GM21717 (cell line): ENCODE measurements around the gene GPI.
"Not testable (repeated sequence)": the region's sequence is repeated elsewhere in the genome, so short reads cannot be mapped to it uniquely, and the experiment has no call there.

Experiments
- ATAC-seq: cut with Tn5 transposase; IDR thresholded peaks from one replicate; pipeline ENCODE4 v1.9.1; 2021; ENCODE audit warnings: mild to moderate bottlenecking, moderate library complexity; ENCODE audit not compliant: unreplicated experiment

The GPI gene

DNA sequence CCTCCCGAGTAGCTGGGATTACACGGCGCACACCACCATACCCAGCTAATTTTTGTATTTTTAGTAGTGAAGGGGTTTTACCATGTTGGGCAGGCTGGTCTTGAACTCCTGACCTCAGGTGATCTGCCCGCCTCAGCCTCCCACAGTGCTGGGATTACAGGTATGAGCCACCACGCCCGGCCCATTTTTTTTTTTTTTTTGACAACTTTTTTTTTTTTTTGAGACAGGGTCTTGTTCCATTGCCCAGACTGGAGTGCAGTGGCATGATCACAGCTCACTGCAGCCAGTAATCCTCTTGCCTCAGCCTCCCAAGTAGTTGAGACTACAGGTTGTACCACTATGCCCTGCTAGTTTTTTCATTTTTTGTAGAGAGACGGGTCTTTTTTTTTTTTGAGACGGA lies 35.8 kb downstream of the GPI start:
- not testable (repeated sequence) for ATAC-seq

DNA sequence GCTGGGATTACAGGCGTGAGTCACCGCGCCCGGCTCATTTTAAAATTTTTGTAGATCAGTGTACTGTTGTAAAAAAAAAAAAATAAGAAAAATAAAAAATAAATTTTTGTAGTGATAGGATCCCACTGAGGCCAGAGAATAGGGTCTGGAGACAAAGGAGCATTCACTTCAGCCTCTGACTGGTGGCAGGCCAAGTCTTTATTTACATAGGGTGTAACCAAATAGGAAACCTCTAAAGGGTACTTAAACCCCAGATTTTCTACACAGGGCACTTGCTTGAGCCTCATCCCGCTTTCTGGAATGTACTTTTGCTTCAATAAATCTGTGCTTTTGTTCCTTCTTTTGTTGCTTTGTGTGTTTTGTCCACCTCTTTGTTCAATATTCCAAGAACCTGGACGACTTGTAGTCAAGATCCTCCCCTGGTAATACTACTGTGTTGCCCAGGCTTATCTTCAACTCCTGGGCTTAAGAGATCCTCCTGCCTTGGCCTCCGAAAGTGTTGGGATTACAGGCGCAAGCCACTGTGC lies 37.1 kb downstream of the GPI start:
- ATAC-seq = no peak

DNA sequence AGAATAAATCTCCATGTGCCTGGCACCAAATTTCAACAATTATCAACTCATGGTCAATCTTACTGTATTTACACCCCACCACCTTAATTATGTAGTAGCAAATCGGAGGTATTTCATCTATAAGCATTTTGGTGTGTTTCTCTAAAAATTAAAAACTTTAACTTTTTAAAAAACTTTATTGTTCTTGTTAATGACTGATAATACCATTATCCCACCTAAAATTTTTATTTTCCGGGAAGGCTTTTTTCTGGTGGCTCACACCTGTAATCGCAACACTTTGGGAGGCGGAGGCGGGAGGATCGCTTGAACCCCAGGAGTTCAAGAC lies 38.8 kb downstream of the GPI start:
- peak; percentile 15 for ATAC-seq

DNA sequence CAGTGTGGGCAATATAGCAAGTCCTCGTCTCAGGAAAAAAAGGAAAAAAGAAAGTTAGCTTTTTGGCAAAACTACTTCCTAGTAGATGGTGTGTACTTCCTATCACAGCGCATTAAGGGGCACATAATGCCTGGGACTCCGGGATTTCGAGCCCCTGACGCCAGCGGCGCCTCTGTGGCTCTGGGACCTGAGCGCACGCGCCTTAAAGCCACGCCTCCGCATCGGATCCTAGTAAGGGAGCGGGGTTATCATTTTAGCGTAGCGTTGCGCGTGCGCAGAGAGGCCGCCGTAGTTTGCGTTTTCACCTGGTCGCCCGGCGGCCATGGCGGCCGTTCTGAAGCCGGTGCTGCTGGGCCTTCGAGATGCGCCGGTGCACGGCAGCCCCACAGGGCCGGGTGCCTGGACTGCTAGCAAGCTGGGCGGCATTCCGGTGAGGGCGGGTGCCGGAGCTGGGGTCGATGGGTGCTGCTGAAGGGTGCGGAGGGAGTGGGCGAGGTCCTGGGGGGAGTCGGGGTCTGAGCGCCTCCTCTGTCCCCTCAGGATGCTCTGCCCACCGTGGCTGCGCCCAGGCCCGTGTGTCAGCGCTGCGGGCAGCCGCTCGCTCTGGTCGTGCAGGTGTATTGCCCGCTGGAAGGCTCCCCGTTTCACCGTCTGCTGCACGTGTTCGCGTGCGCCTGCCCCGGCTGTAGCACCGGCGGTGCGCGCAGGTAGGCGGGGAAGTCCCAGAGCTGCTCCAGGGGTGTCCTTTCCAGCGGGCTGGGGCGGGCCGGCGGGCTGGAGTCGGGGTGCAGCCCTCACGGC lies 39.3 kb downstream of the GPI start, which contains the start of gene PDCD2L:
PDCD2L (plus strand) TSS at position 291 of the 801 bp plus-strand sequence; CDS start at position 323, 32 bp downstream.
- ATAC-seq = peak; percentile 71

DNA sequence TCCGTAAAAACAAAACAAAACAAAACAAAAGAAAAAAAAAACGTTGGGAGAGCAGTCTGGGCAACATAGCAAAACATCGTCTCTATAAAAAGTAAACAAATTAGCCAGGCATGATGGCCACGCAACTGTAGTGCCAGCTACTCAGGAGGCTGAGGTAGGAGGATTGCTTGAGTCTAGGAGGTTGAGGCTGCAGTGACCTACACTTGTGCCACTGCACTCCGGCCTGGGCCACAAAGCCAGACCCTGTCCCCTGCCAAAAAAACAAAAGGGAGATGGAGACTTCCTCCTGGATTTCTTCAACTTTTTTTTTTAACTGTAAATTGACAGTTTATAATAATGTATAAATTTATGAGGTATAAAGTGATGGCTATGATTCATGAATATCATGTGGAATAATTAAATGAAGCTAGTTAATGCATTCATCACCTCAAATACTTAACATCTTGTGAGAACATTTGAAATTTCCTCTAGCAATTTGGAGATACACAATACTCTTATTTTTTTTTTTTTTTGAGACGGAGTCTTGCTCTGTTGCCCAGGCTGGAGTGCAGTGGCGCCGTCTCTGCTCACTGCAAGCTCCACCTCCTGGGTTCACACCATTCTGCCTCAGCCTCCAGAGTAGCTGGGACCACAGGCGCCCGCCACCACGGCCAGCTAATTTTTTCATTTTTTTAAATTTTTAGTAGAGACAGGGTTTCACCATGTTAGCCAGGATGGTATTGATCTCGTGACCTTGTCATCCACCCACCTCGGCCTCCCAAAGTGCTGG lies 41.1 kb downstream of the GPI start:
- ATAC-seq = no peak

DNA sequence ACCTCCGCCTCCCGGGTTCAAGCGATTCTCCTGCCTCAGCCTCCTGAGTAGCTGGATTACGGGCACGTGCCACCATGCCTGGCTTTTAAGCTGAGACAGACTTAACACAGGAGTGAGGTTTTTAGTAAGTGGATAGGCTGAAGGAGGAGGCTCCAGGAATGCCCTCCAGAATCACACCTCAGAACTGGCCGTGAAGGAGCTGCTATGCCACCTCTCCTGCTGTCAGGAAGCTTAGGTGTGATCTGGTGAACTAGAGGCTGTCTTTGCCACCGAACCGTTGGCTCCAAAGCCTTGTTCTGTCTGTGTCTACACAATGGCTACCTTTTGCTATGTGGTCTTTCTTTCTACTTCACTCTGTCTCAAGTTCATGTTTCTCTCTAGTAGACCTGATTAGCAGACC lies 43.4 kb downstream of the GPI start:
- no peak for ATAC-seq

DNA sequence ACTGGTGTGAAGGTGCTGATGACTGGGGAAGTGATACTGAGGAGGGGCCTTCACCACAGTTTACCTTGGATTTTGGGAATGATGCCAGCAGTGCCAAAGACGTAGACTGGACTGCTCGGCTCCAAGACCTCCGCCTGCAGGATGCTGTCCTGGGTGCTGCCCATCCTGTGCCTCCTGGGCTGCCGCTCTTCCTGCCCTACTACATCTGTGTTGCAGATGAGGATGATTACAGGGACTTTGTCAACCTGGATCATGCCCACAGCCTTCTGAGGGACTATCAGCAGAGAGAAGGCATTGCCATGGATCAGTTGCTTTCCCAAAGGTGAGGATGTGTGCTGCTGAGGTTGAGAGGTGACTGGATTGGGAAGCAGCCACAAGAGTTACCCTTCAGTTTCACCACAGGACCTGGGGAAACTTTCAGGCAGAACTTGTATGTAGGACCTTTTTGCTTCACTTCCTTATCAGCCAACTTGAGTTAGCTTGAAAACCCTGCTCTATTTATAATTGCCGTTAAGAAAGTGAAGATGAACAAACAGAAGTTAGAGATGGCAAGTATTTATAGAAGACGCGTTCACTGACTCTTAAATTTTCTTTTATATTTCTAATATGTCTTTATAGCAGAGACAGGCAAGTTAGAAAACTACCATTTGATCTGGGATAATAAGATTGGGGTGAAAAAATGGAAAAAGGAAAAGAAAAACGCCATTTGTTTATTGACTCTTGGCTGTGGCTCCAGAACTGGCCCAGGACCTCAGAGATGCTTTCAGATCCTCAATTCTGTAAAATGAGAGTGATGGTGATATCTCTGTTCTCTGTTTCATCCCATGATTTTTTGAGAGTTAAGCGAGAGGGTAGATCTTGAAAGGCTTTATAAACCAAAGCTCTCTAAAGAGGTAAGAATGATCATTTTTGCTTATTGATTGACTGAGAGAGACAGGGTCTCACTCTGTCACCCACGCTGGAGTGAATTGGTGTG lies 44.5 kb downstream of the GPI start:
- peak; percentile 61 for ATAC-seq

DNA sequence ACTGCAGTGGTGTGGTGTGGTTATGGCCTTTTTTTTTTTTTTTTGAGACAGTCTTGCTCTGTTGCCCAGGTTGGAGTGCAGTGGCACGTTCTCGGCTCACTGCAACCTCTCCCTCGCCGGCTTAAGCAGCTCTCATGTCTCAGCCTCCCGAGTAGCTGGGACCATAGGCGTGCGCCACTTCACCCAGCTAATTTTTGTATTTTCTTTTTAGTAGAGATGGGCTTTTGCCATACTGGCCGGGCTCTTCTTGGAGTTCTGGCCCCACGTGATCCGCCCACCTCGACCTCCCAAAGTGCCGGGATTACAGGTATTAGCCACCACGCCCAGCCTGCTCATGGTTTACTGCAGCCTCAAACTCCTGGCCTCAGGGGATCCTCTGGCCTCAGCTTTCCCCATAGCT lies 46.2 kb downstream of the GPI start:
- no peak for ATAC-seq

DNA sequence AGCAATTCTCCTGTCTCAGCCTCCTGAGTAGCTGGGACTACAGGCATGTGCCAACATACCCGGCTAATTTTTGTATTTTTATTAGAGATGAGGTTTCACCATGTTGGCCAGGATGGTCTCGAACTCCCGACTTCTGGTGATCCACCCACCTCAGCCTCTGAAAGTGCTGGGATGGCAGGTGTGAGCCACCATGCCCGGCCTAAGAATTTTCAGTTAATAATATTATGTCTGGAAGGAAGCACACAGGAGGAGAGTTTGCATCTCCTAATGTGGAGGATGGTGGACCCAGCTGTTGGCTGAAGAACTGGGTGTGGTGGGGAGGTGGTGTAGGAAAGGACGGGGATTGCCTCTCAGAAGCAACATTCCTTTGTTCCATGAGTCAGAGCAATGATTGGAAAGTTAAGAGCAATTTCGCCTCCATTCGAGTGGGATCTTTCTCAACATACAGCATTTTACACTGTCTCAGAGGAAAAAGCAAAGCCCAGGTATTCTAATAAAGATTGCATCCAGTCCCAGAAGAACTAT lies 51.1 kb downstream of the GPI start:
- ATAC-seq = no peak

DNA sequence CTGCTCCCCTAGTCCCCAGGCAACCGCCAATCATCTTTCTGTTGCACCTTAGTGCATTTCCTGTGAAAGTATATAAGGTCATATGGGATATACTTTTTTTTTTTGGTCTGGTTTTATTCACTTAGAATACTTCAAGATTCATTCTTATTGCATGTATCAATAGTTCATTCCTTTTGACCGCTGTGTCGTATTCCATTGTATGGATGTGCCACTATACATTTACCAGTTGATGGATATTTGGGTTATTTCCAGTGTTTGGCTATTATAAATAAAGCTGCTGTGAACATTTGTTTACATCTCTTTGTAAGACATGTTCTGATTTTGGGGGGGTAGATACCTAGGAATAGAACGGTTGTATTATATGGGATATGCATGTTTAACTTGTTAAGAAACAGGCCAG lies 53.3 kb downstream of the GPI start:
- no peak for ATAC-seq

DNA sequence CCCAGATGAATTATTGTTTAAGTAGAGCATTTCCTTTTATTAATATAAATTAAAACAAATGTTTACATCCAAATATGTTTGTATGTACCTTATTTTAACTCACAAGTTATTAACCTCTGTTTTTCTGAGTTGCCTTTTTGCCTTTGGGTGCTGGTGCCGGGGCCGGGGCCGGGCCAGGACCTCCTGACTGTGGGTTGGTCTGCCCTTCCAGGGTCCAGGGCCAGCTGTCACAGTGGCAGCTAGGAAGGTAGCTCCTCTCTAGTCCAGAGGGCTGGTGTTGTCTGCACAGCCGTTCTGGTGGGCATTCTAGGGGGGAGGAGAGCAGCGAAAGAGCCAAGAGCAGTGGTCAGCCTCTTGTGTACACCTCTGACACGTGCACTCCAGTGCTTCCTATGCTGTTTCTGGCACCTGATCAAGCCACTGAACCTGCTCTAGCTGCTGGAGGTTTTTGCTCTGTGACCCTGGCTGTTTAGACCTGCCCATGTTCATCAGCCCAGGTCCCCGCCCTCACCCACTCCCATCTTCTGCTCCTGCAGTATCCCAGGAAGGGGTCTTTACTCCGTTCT lies 61.2 kb downstream of the GPI start:
- no peak for ATAC-seq

DNA sequence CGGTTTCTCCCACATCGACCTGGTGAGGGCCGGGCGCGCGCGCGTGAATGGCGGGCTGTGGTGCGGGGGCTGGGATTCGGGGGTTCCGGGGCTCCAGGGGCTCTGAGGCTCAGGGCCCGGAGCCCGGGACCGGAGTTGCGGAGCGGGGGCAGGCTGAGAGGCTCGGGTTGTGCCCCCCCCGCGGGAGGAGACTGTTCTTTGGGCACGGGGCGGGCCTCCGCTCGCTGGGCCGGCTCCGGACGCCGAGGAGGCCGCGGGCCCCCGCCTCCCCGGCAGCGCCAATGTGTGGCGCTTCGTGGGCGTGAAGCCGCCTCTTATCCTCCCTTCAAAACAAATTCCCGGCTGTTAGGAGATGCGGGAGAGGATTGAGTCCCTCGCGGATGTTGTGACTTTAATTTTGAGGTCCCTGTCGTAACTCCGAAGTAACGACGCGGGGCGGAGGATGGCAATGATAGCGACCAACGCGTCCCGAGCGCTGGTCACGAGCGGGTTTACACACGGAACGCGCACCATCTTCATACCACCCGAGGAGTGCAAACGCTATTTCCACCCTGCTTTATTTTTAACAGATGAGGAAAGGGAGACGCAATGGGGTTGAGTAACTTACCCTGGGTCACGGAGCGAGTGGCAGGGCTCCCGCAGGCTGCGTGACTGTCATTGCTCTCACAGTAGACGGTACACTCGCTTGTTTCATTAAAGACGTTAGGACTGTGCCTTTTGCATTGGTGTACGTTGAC lies 63.7 kb downstream of the GPI start:
- ATAC-seq = peak; percentile 34

DNA sequence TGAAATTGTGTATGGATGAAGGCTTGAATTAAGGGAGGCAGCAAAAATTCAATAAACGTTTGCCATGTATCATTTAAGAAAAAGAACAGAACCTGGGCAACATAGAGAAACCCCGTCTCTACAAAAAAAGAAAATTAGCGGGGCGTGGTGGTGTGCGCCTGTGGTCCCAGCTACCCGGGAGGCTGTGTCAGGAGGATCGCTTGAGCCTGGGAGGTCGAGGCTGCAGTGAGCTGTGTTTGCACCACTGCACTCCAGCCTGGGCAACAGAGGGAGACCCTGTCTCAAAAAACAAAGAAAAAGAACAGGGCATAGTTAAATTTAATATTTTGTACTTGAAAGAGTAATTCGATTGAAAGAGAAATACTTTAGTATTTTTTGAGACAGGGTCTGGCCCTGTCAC lies 64.6 kb downstream of the GPI start:
- ATAC-seq = no peak

DNA sequence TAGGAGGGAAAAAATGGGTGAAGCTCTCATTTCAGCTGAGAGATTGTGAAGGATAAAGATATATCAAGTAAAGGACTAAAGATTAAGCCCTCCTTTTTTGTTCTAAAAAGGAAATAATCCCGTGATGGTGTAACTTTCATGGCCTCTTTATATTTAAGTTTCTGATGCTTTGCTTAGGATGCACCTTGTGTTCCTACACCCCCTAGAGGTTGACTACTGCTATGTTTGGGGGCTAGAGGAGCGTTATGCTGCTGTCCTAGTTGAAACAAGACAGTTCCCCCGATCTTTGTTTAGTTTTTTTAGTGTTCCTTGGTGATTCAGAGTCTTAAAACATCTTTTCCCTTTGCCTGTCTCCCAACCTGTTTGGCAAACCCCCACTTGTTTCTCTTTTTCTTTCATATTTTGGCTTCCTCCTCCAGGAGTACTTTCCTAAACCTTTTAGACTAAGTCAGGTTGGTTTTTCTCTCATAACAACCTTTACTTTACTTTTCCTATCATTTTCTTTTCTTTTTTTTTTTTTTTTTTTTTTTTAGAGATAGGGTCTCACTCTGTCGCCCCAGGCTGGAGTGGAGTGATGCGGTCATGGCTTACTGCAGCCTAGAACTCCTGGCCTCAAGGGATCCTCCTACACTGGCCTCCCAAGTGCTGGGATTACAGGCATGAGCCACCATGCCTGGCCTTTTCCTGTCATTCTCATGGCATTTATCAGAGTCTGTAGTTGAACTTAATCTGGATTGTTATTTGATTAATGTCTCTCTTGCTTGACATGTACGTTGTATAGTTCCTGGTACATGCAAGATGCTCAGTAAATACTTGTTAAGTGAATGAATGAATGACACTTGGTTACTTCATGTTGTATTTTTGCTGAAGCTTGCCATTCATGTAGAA lies 66.0 kb downstream of the GPI start:
- ATAC-seq = no peak

DNA sequence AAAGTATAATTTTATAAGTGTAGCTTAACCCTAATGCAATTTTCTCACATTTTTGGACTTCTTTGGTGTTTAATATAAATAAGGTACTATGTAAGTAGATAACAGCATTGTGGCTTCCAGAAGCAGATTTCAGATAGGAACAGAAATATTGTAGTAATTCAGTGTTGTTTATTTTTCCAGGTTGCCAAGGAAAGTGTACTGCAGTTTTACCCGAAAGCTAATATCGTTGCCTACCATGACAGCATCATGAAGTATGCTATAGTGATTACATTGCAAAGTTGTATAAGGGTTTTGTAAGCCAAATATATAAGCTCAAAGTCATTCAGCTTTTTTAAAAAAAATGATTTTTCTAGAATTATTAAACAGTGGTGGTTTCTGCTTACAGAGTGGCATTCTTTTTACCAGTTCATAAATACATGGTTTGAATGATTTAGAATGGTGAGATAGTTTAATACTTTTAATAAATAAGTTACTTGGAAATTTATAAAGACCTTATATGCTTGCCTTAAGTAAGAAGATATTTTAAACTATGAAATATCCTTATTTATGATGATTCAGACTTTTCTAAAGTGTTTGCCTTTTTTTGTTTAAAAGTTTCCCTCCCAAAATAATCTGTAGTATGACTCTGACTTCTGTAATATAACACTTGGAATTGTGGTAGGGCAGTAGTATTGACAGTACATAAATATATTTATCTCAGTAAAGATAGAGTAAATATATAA lies 66.8 kb downstream of the GPI start:
- ATAC-seq = no peak

DNA sequence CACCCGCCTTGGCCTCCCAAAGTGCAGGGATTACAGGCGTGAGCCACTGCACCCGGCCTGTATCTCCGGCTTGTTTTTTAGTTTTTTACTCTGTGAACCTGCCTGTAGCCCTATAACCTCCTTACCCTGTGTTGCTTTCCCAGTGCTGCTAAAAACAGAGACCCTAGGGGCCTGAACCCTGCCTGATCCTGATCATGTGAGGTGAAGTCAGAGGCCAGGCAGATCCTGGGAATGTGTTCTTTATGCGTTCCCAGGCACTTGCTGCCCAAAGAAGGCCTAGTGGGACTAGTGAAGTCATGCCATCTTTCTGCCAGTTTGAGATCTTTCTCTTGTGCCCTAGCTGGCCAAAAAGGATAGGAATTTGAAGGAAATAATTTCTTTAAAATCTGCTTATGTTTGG lies 67.8 kb downstream of the GPI start:
- ATAC-seq = no peak

DNA sequence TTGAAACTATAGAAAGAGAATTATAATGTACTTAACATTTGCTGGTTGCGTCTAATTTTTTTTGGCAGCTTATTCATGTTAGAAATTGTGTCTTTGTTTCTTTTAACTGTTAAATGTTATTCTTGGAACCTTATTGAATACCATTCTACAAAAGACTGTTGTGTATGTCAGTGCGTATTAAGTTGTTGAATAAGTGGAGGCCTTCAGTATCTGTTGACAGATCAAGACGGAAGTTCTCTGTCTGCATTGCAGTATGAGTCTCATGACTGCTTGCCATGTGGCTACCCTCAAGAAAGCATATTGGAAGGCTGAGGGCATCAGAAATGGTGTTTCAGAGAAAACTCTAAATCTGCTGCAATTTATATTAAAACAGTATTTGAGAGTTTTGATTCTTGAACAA lies 71.7 kb downstream of the GPI start:
- ATAC-seq = no peak

DNA sequence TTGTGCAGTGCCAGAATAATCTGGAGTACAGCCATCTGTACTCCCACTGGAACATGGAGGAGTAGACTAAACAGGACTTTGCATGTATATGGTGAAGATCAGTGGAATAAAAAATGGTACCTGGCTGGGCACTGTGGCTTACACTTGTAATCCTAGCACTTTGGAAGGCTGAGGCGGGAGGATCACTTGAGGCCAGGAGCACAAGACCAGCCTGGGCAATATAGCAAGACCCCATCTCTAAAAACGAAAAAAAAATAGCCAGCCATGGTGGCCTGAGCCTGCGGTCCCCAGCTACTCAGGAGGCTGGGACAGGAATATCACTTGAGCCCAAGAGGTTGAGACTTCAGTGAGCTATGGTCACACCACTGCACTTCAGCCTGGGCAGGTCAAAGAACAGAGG lies 83.2 kb downstream of the GPI start:
- no peak for ATAC-seq
